GM12873 (cell line): Measurements from ENCODE around the gene KCNQ1.

Experiments used
- CTCF ChIP-seq: IDR thresholded peaks from 2 replicates; pipeline ENCODE4 v1.5.1; 2012; ENCODE audit warnings: low read depth, mild to moderate bottlenecking, moderate library complexity, low read length, control low read depth; ENCODE audit not compliant: insufficient read depth; ENCODE audit errors: missing control alignments

The KCNQ1 gene

GRCh38 chr11:2860636-2861035 is 415.8 kb downstream of the KCNQ1 start:
- no peak for TF ChIP-seq CTCF

- no peak for TF ChIP-seq CTCF
These were observed 417.8 kb downstream of the KCNQ1 start for GRCh38 chr11:2862395-2863275.

GRCh38 chr11:2863276-2863618 is 418.4 kb downstream of the KCNQ1 start:
- TF ChIP-seq CTCF = no peak

GRCh38 chr11:2864901-2865300 is 420.1 kb downstream of the KCNQ1 start:
- no peak for TF ChIP-seq CTCF

GRCh38 chr11:2865922-2866577 is 421.2 kb downstream of the KCNQ1 start:
- no peak for TF ChIP-seq CTCF

- no peak for TF ChIP-seq CTCF
These were observed 422.3 kb downstream of the KCNQ1 start for GRCh38 chr11:2867142-2867541.

- no peak for TF ChIP-seq CTCF
These were observed 423.1 kb downstream of the KCNQ1 start for GRCh38 chr11:2867722-2868505.
